Spinal cord (tissue), 10 donors: Measurements from ENCODE around the gene LRRC56. TPM values are rescaled to one million over a fixed set of nuclear protein-coding genes. Genes with fewer than 3 reads are reported as not detected.

ENCODE experiments used
- DNase-seq, 6 donors: peaks; one replicate each; pipeline versions ENCODE4 v3.0.0 to v3.0.0-alpha.2; 2013 to 2015; ENCODE audit warnings: low spot score in 6 of 6, low read depth in 4 of 6
- H3K27ac ChIP-seq: one replicate; pipeline ENCODE4 v1.5.1; 2013; ENCODE audit warnings: low read depth, low read length, control low read depth
- H3K27me3 ChIP-seq: one replicate; pipeline ENCODE4 v1.6.1; 2013; ENCODE audit warnings: low read length; ENCODE audit not compliant: control insufficient read depth, insufficient read depth
- H3K36me3 ChIP-seq: one replicate; pipeline ENCODE4 v1.6.1; 2013; ENCODE audit warnings: low read length; ENCODE audit not compliant: control insufficient read depth, insufficient read depth
- H3K4me1 ChIP-seq: one replicate; pipeline ENCODE4 v1.6.1; 2013; ENCODE audit warnings: low read length; ENCODE audit not compliant: control insufficient read depth, insufficient read depth
- H3K4me3 ChIP-seq: one replicate; pipeline ENCODE4 v1.5.1; 2013; ENCODE audit warnings: low read depth, low read length, control low read depth
- H3K9me3 ChIP-seq: one replicate; pipeline ENCODE4 v1.6.1; 2013; ENCODE audit warnings: low read length; ENCODE audit not compliant: control insufficient read depth, insufficient read depth
- WGBS: methylation state at CpG from one replicate; pipeline ENCODE4 v1.1.5; 2013; ENCODE audit warnings: missing lambda C conversion rate; ENCODE audit not compliant: insufficient coverage; 5-methylcytosine and 5-hydroxymethylcytosine counted together
- polyA plus RNA-seq, 2 donors: library from polyadenylated mRNA; unstranded; fragments of 120-200 nt; gene quantifications; one replicate each; pipeline ENCODE4 v1.2.1, GENCODE V29; 2013; ENCODE audit not compliant: insufficient read length in 2 of 2
- total RNA-seq, 2 donors: library from RNA; depleted of rRNA in 1 of 2; stranded (reverse); fragments of 120-200 nt in 1 of 2; fragments of >200 nt in 1 of 2; gene quantifications; one replicate each; pipeline versions ENCODE4 v1.2.3 to v1.2.4, GENCODE V29; 2013 to 2014
- donor health status: healthy.

Gene LRRC56
- total and polyA plus RNA-seq, 4 donors, result 1.8 to 8.0 (median 4.7) TPM

- Histone ChIP-seq H3K27me3 (no peaks in the 10 kb centered on the region), H3K36me3 (peaks cover 92% of the 10 kb centered on the region), H3K4me1 (no peaks in the 10 kb centered on the region), H3K9me3 (no peaks in the 10 kb centered on the region), H3K4me3 (no peak overlapping the region), H3K27ac (no peak overlapping the region)
- 88% methylated on average over 28 of the region's 32 CpGs for WGBS
- no peak for DNase-seq
Measured at GRCh38 chr11:492427-493226, 44.7 kb upstream of the LRRC56 start.

GRCh38 chr11:494761-495536 lies 42.4 kb upstream of the LRRC56 start:
- WGBS, result 88% methylated on average over 33 of the region's 37 CpGs
- H3K4me3 ChIP-seq, result no peak overlapping the region
- no peak for DNase-seq
- H3K9me3 ChIP-seq, result no peaks in the 10 kb centered on the region
- H3K4me1 ChIP-seq, result no peaks in the 10 kb centered on the region
- H3K27me3 ChIP-seq, result no peaks in the 10 kb centered on the region
- H3K27ac ChIP-seq, result no peak overlapping the region
- H3K36me3 ChIP-seq, result peaks cover 92% of the 10 kb centered on the region

- peaks cover 92% of the 10 kb centered on the region for H3K36me3 ChIP-seq
- H3K27ac ChIP-seq, result no peak overlapping the region
- no peaks in the 10 kb centered on the region for H3K4me1 ChIP-seq
- 86% methylated on average over 7 of the region's 10 CpGs for WGBS
- no peak overlapping the region for H3K4me3 ChIP-seq
- DNase-seq, result no peak
- no peaks in the 10 kb centered on the region for H3K27me3 ChIP-seq
- H3K9me3 ChIP-seq, result no peaks in the 10 kb centered on the region
Measured at GRCh38 chr11:495537-495931, 41.8 kb upstream of the LRRC56 start.

GRCh38 chr11:496834-497564 lies 40.3 kb upstream of the LRRC56 start:
- Histone ChIP-seq H3K4me1 (peaks cover 2% of the 10 kb centered on the region), H3K9me3 (no peaks in the 10 kb centered on the region), H3K27ac (no peak overlapping the region), H3K27me3 (no peaks in the 10 kb centered on the region), H3K4me3 (no peak overlapping the region), H3K36me3 (peaks cover 97% of the 10 kb centered on the region)
- DNase-seq, result no peak
- WGBS, result 95% methylated on average over 34 of the region's 34 CpGs

- 98% methylated on average over 31 of the region's 31 CpGs for WGBS
- Histone ChIP-seq H3K4me3 (no peak overlapping the region), H3K36me3 (peaks cover 99% of the 10 kb centered on the region), H3K9me3 (no peaks in the 10 kb centered on the region), H3K27me3 (no peaks in the 10 kb centered on the region), H3K4me1 (peaks cover 9% of the 10 kb centered on the region), H3K27ac (no peak overlapping the region)
- no peak for DNase-seq
Measured at GRCh38 chr11:497565-498296, 39.6 kb upstream of the LRRC56 start.

- Histone ChIP-seq H3K4me1 (peaks cover 9% of the 10 kb centered on the region), H3K4me3 (no peak overlapping the region), H3K27me3 (no peaks in the 10 kb centered on the region), H3K36me3 (peaks cover 95% of the 10 kb centered on the region), H3K9me3 (no peaks in the 10 kb centered on the region), H3K27ac (no peak overlapping the region)
- DNase-seq, result no peak
- 97% methylated on average over 39 of the region's 39 CpGs for whole genome bisulfite sequencing
Measured at GRCh38 chr11:498297-499181, 38.8 kb upstream of the LRRC56 start.

- peaks cover 89% of the 10 kb centered on the region for H3K36me3 ChIP-seq
- H3K4me1 ChIP-seq, result peaks cover 18% of the 10 kb centered on the region
- DNase-seq, result no peak
- no peaks in the 10 kb centered on the region for H3K9me3 ChIP-seq
- 94% methylated on average over 18 of the region's 24 CpGs for WGBS
- H3K27ac ChIP-seq, result no peak overlapping the region
- no peak overlapping the region for H3K4me3 ChIP-seq
- H3K27me3 ChIP-seq, result no peaks in the 10 kb centered on the region
Measured at GRCh38 chr11:499201-500076, 37.9 kb upstream of the LRRC56 start.

- peaks cover 35% of the 10 kb centered on the region for H3K4me1 ChIP-seq
- no peak for DNase-seq
- H3K27me3 ChIP-seq, result no peaks in the 10 kb centered on the region
- WGBS, result 96% methylated on average over 22 of the region's 24 CpGs
- no peak overlapping the region for H3K4me3 ChIP-seq
- H3K27ac ChIP-seq, result no peak overlapping the region
- H3K36me3 ChIP-seq, result peaks cover 75% of the 10 kb centered on the region
- H3K9me3 ChIP-seq, result no peaks in the 10 kb centered on the region
Measured at GRCh38 chr11:501001-501682, 36.2 kb upstream of the LRRC56 start.
